CD1c-positive myeloid dendritic cell (primary cell): ENCODE results near the gene UBAP1.
"Not testable (repeated sequence)": the region's sequence is repeated elsewhere in the genome, so short reads cannot be mapped to it uniquely, and the experiment has no call there.

Experiments
- DNase-seq: peaks from one replicate; pipeline ENCODE4 v3.0.0-alpha.2; 2016; ENCODE audit errors: extremely low spot score

Gene UBAP1

GRCh38 chr9:34179213-34180136, 632 bp downstream of the UBAP1 start:
- DNase-seq: peak; percentile 82

GRCh38 chr9:34185778-34186551, 7.1 kb downstream of the UBAP1 start:
- peak; percentile 93 for DNase-seq

GRCh38 chr9:34187891-34188240, 9.0 kb downstream of the UBAP1 start:
- no peak for DNase-seq

- DNase-seq: no peak
Measured at GRCh38 chr9:34190996-34191892, 12.4 kb downstream of the UBAP1 start.

GRCh38 chr9:34195143-34195542, 16.3 kb downstream of the UBAP1 start:
- no peak for DNase-seq

- not testable (repeated sequence) for DNase-seq
Measured at GRCh38 chr9:34197286-34197685, 18.4 kb downstream of the UBAP1 start.

- peak; percentile 13 for DNase-seq
Measured at GRCh38 chr9:34197756-34198711, 19.2 kb downstream of the UBAP1 start.

GRCh38 chr9:34200092-34200491, 21.2 kb downstream of the UBAP1 start:
- DNase-seq: no peak

GRCh38 chr9:34203275-34203991, 24.6 kb downstream of the UBAP1 start:
- DNase-seq: no peak

- no peak for DNase-seq
Measured at GRCh38 chr9:34203992-34204635, 25.3 kb downstream of the UBAP1 start.

GRCh38 chr9:34205102-34205501, 26.3 kb downstream of the UBAP1 start:
- no peak for DNase-seq

- no peak for DNase-seq
Measured at GRCh38 chr9:34206561-34206960, 27.7 kb downstream of the UBAP1 start.

- no peak for DNase-seq
Measured at GRCh38 chr9:34211395-34211794, 32.6 kb downstream of the UBAP1 start.

- DNase-seq: not testable (repeated sequence)
Measured at GRCh38 chr9:34214354-34215000, 35.6 kb downstream of the UBAP1 start.

GRCh38 chr9:34216325-34216724, 37.5 kb downstream of the UBAP1 start:
- DNase-seq: no peak

- not testable (repeated sequence) for DNase-seq
Measured at GRCh38 chr9:34217015-34217414, 38.2 kb downstream of the UBAP1 start.

- DNase-seq: no peak
Measured at GRCh38 chr9:34218446-34218845, 39.6 kb downstream of the UBAP1 start.

GRCh38 chr9:34219421-34219820, 40.6 kb downstream of the UBAP1 start:
- DNase-seq: no peak

- DNase-seq: no peak
Measured at GRCh38 chr9:34220218-34220617, 41.4 kb downstream of the UBAP1 start.
